SH-SY5Y (cell line): Measurements from ENCODE around the gene CTTNBP2NL.

ENCODE experiments used
- GATA2 ChIP-seq: IDR thresholded peaks from 2 replicates; pipeline ENCODE4 v1.6.1; 2011; ENCODE audit warnings: mild to moderate bottlenecking, low read depth, low read length
- GATA3 ChIP-seq: IDR thresholded peaks from 2 replicates; pipeline ENCODE4 v1.6.1; 2011; ENCODE audit warnings: low read depth, mild to moderate bottlenecking, low read length, moderate library complexity

CTTNBP2NL gene

GRCh38 chr1:112505878-112506277 is 109.9 kb downstream of the CTTNBP2NL start:
- TF ChIP-seq GATA3 (no peak), GATA2 (no peak)

- TF ChIP-seq GATA2: no peak
- no peak for TF ChIP-seq GATA3
Measured at GRCh38 chr1:112506306-112506705, 110.3 kb downstream of the CTTNBP2NL start.

- TF ChIP-seq GATA2: no peak
- TF ChIP-seq GATA3: no peak
Measured at GRCh38 chr1:112506731-112507130, 110.7 kb downstream of the CTTNBP2NL start.

- TF ChIP-seq GATA2 (no peak), GATA3 (no peak)
Measured at GRCh38 chr1:112507336-112507735, 111.3 kb downstream of the CTTNBP2NL start.

GRCh38 chr1:112507921-112508277 is 111.9 kb downstream of the CTTNBP2NL start:
- TF ChIP-seq GATA2 (no peak), GATA3 (no peak)

GRCh38 chr1:112508278-112509004 is 112.4 kb downstream of the CTTNBP2NL start, which contains the start of gene WNT2B:
Gene WNT2B, plus strand, starts transcription at chr1:112508965. Its CDS starts 298 bp downstream, at chr1:112509263.
- TF ChIP-seq GATA2 (no peak), GATA3 (no peak)

- TF ChIP-seq GATA3: no peak
- no peak for TF ChIP-seq GATA2
Measured at GRCh38 chr1:112509005-112509659, 113.1 kb downstream of the CTTNBP2NL start.

GRCh38 chr1:112509660-112510178 is 113.7 kb downstream of the CTTNBP2NL start:
- TF ChIP-seq GATA2 (no peak), GATA3 (no peak)

GRCh38 chr1:112510340-112510739 is 114.3 kb downstream of the CTTNBP2NL start:
- TF ChIP-seq GATA2 (no peak), GATA3 (no peak)
